VCaP (cell line): ENCODE results near the gene HOXB7.

Experiments
- H3K27ac ChIP-seq: fragments of 450-650 bp; 2 replicates; pipeline ENCODE4 v1.5.1; 2017
- TF ChIP-seq, protein P1 (sequence below): fragments of 450-650 bp; conservative IDR thresholded peaks from 2 replicates; pipeline ENCODE4 v1.5.1; 2017; ENCODE audit warnings: mild to moderate bottlenecking, moderate library complexity

Gene HOXB7

DNA sequence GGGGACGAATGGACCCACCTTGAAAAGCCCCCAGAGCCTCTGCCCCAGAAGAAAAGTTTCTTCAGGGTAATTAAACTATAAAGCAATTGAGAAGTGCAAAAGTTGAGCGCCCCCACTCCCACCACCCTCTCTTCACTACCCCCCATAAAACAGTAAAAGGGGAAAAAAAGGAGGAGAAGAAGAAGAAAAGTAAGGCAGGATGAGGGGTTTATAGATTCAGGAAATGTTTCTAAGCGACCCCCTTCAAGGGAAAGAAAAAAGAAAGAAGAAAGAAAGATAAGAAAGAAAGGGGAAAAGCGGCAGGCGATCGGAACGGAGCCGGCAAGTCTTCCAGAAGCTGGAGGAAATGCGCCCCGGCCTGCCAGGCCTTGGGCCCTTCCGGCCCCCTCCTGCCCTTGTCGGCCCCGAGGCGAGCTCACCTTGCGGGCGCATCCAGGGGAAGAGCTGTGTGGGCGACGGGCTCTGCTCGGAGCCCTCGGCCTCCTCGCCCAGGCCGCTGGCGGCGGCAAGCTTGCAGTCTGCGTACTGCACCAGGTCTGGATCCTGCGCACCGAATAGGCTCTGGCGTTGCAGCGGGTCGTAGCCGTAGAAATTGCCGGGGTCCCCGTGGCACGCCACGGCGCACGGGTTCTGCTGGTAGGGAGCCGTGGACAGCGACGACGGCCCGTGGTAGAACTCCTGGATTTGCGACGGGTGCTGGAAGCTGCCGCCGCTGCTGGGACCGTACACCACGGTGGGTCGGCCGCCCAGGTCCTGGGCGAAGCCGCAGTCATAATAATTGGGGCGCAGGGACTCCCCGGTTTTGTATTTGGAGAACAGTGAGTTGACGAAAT is 3.3 kb upstream of the HOXB7 start:
- no peak overlapping the region for H3K27ac ChIP-seq
- TF ChIP-seq, protein P1, sequence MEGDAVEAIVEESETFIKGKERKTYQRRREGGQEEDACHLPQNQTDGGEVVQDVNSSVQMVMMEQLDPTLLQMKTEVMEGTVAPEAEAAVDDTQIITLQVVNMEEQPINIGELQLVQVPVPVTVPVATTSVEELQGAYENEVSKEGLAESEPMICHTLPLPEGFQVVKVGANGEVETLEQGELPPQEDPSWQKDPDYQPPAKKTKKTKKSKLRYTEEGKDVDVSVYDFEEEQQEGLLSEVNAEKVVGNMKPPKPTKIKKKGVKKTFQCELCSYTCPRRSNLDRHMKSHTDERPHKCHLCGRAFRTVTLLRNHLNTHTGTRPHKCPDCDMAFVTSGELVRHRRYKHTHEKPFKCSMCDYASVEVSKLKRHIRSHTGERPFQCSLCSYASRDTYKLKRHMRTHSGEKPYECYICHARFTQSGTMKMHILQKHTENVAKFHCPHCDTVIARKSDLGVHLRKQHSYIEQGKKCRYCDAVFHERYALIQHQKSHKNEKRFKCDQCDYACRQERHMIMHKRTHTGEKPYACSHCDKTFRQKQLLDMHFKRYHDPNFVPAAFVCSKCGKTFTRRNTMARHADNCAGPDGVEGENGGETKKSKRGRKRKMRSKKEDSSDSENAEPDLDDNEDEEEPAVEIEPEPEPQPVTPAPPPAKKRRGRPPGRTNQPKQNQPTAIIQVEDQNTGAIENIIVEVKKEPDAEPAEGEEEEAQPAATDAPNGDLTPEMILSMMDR, result no peak

DNA sequence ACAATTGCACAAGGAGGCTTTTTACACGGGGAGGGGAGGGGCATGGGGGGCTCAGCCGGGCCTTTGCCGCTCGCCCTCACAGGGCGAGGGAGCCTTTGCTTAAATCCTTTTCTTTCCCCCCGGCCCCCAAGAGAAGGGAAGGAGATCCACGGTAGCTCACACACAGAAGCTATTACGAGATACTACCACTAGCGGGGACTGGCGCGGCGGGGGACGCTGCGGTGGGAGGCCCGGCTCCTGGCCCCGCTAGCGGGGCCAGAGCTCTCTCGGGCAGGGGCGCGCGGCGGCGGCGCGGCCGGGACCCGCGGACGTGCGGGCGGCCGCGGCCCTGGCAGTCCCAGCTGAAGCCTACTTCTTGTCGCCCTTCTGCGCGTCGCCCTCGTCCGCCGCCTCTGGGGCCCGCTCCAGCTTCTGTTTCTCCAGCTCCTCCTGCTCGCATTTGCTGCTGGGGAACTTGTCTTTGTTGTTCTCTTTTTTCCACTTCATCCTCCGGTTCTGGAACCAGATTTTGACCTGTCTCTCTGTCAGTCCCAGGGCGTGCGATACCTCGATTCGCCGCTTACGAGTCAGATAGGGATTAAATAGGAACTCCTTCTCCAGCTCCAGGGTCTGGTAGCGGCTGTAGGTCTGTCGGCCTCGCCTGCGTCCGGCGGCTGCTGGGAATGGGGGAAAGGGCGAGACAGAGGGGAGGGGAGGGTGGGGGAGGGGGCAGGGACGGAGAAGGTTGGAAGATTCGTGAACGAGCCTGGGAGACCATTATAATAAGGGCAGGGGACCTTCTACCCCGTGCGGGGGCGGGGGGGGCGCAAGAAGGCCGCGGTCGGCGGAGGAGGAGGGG is 2.3 kb upstream of the HOXB7 start:
- no peak overlapping the region for H3K27ac ChIP-seq
- TF ChIP-seq, protein P1, result no peak

DNA sequence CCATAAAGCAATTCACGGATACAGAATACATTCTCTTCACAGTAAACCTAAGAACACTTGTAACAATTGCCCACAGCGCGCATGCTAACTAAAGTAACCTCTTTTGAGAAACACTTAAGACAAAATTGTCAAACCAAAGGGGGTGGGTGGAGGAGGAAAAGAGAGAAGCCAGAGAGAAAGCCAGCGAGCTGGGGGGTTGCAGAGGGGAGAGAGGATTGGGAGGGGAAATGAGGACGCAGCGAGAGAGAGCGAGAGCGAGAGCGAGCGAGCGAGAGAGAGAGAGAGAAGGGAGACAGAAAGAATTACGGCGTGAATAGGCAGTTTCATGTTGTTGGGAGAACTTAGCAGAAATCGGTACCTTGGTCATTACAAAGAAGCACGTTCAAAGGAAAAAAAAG is 1.6 kb upstream of the HOXB7 start:
- H3K27ac ChIP-seq, result no peak overlapping the region
- TF ChIP-seq, protein P1, result no peak

DNA sequence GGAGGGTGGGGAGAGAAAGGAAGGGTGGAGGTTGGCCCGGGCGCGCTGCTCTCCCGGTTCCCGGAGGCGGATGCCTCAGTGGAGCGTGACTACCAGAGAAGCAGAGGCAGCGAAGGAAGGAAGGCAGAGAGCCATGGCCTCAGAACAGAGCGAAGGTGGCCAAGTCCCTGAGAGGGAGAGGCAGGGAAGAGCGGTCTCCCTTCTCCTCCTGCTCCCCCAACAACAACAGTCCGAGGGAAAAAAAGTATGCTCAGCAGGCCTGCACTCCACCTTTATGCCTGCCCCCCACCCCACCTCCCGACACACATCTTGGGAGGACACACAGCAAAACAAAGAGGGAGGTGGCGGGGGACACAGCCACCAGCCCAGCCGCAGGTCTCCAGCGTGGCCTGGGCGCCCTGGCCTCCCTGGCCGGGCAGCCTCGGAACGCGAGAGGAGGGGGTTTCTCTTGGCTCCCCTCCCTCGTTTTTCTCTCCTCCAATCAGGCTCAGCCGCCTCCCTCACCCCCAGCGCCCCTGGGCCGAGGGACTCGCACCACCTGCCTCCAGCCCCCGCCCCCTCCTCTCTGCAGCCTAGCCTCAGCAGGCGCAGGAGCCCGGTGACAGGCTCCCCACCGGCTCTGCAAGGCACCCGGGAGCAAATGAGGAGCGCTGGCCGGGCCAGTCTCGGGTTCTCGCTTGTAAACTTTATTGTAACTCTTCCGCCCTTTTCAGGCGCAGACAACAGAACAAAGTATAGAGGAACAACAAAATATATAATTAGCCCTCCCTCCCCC is 1.1 kb upstream of the HOXB7 start:
- TF ChIP-seq, protein P1, result no peak
- no peak overlapping the region for H3K27ac ChIP-seq

DNA sequence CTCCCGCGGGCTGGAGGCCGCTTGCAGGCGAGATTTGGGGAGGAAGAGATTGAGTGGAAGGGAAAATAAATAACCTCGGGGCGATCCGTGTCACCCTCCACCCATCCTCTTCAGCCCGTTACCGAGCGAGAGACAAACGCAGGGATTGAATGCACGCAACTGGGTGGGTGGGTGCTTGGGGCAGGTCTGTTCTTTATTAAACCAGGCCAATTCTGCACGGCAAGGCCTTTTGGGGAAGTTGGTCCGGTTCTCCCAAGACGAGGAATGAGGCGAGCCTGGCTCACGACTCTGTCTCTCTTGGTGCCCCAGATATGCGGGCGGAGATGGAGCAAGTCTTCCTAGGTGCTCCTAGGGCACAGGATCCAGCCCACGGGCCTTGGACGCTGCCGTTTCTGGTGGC is 396 bp upstream of the HOXB7 start:
- TF ChIP-seq, protein P1, result no peak
- H3K27ac ChIP-seq, result peak overlapping the region; percentile 49; the same call in 1 of the 2 replicates

DNA sequence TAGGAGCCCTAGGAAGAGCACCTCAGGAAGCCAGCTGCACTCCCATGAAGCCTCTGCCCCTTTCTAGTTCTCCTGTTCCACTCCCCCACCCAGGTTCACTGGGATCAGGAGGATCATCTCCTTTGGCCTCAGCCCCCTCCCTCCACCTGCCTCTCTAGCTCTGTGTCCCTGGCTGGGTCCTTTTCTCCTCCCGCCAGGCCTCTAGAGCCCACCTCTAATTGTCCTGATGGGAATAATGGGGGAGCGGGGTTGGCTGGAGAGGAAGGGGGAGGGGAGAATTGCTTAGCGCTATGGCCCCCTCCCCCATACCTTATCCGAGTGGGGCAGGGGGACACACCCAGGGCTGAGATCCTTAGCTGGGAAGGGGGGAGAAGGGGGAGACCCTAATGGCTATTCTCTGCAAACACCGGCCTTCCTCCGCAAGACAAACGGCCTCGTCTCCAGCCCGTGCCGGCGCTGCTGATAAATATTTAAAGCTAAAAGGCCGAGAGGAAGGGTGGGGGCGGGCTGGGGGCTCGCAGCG is 997 bp downstream of the HOXB7 start:
- peak overlapping the region; percentile 49; the same call in 1 of the 2 replicates for H3K27ac ChIP-seq
- TF ChIP-seq, protein P1, result no peak

DNA sequence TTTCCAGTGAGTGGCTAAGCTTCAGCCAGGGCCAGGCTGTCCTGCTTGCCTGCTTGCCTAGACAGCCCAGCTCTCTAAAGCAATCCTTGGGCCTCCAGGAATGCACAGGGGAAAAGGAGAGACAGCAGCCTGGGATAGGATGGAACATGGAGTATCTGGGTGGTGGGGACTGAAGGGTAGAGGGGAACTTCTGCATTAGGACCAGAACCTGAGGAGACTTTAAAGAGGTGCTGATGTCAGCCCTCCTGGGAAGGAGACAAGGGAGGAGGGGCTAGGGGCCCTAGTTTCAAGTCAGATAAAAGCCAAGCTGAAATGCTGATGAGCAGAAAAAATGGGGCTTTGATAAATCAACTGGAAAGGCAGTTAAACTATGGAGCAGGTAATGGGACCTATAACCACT is 1.8 kb downstream of the HOXB7 start:
- no peak overlapping the region for H3K27ac ChIP-seq
- TF ChIP-seq, protein P1, result no peak
